ENCODE data around the gene BAIAP2. TPM values are rescaled to one million over a fixed set of nuclear protein-coding genes. Genes with fewer than 3 reads are reported as not detected.

BAIAP2 gene
- total RNA-seq, 1 donor from 2014 or later: 80.3 TPM

DNA sequence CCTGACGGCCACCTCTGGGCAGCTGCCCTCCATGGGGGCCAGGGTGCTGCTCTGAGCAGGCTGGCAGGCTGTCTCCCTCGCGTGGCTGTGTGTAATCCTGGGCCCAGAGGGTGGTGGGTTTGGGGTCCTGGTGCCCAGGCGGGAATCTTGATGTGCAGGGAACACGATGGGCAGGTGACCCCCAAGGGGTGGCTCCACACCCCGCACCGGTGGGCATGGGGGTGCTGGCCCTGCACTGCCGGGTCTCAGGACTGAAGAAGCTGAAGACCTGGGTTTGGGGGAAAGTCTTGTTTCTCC lies 34.7 kb upstream of the BAIAP2 start:
- TF ChIP-seq, protein P1, sequence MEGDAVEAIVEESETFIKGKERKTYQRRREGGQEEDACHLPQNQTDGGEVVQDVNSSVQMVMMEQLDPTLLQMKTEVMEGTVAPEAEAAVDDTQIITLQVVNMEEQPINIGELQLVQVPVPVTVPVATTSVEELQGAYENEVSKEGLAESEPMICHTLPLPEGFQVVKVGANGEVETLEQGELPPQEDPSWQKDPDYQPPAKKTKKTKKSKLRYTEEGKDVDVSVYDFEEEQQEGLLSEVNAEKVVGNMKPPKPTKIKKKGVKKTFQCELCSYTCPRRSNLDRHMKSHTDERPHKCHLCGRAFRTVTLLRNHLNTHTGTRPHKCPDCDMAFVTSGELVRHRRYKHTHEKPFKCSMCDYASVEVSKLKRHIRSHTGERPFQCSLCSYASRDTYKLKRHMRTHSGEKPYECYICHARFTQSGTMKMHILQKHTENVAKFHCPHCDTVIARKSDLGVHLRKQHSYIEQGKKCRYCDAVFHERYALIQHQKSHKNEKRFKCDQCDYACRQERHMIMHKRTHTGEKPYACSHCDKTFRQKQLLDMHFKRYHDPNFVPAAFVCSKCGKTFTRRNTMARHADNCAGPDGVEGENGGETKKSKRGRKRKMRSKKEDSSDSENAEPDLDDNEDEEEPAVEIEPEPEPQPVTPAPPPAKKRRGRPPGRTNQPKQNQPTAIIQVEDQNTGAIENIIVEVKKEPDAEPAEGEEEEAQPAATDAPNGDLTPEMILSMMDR (IDR thresholded peaks at IDR 0.05; ENCODE audit: insufficient read depth, low read length, poor library complexity, severe bottlenecking): no peak
- no peak for DNase-seq (ENCODE audit: low read depth)
- Histone ChIP-seq H3K27me3 (ENCODE audit: control insufficient read depth, insufficient read depth, low read length) (peaks cover 26% of the 10 kb centered on the region), H3K4me3 (ENCODE audit: low read depth, low read length) (no peak overlapping the region), H3K36me3 (ENCODE audit: control insufficient read depth, insufficient read depth, low read length) (peaks cover 2% of the 10 kb centered on the region)

DNA sequence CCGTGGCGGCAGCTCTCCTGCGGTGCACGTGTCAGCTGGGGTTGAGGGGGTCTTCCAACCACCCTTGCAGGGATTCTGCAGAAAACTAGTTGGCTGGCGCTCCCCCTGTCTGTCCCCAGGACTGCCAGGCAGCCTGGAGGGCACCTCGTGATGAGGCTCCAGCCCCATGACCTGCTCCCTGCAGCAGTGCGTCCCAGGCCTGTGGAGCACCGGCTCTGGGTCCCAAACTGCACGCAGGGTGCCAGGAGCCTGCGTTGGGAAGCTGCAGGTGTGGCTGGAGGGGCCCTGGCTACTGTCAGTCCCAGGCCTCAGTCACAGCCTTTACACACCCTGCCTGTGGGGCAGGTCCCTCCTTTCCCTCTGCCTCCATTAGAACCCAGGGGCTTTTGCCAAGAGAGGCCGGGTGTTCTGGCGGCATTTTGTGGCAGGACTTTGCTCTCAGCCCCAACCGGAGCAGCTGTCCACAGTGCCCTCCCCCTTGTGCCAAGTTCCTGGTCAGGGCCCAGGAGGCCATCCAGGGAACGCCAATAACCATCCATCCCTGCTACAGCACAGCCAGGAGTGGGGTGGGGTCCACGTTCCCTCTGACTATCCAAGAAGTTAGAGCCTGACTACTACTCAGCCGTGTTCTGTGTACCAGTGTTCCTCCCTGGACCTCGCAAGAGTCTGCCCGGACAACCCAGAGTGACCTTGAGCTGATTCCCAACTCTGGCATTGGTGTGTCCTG lies 34.2 kb upstream of the BAIAP2 start:
- TF ChIP-seq, protein P1 (IDR thresholded peaks at IDR 0.05; ENCODE audit: insufficient read depth, low read length, poor library complexity, severe bottlenecking): no peak
- Histone ChIP-seq H3K27me3 (ENCODE audit: control insufficient read depth, insufficient read depth, low read length) (peaks cover 26% of the 10 kb centered on the region), H3K36me3 (ENCODE audit: control insufficient read depth, insufficient read depth, low read length) (no peaks in the 10 kb centered on the region), H3K4me3 (ENCODE audit: low read depth, low read length) (no peak overlapping the region)
- no peak for DNase-seq (ENCODE audit: low read depth)

DNA sequence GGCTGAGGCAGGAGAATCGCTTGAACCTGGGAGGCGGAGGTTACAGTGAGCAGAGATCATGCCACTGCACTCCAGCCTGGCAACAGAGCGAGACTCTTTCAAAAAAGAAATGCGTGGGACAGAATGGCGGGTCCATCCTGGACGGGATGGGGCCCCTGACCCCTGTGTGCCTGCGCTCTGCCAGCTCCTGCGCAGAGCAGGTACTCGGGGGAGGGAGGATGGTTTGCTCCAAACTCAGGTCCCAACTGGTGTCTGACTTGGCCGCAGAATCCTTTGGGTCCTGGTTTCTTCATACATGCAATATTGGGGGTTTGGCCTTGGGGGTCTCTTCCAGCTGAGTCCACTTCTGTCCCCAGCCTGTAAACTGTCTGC lies 33.0 kb upstream of the BAIAP2 start:
- DNase-seq (ENCODE audit: low read depth): no peak
- Histone ChIP-seq H3K27me3 (ENCODE audit: control insufficient read depth, insufficient read depth, low read length) (peaks cover 32% of the 10 kb centered on the region), H3K36me3 (ENCODE audit: control insufficient read depth, insufficient read depth, low read length) (no peaks in the 10 kb centered on the region), H3K4me3 (ENCODE audit: low read depth, low read length) (no peak overlapping the region)
- TF ChIP-seq, protein P1 (IDR thresholded peaks at IDR 0.05; ENCODE audit: insufficient read depth, low read length, poor library complexity, severe bottlenecking): no peak

DNA sequence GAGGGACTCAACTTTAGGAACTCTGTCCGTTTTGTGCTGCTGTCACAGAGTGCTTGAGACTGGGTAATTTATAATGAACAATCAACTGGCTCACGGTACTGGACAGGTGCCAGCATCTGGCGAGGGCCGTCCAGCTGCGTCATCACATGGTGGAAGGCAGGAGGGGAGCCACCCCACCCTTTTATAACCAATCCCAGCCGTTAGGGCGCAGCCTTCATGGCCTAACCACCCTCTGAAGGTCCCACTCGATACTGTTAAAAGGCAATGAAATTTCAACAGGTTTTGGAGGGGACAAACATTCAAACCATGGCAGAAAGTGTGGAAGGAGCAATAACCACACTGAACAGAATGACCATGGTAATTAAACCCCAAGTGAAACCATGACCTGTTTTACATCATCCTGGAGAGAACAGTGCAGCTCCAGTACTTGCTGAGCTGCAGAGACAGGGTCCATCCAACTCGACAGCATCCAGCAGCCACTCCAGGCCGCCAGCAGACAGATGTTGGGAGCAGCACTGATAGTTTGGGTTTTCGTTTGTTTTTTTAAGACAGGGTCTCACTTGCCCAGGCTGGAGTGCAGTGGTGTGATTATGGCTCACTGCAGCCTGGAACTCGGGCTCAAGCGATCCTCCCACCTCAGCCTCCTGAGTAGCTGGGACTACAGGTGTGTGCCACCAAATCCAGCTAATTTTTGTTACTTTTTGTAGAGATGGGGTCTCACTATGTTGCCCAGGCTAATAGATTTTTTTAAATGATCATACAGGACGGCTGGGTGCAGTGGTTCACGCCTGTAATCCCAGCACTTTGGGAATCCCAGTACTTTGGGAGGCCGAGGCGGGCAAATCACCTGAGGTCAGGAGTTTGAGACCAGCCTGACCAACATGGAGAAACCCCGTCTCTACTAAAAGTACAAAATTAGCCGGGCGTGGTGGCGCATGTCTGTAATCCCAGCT lies 32.3 kb upstream of the BAIAP2 start:
- H3K4me3 ChIP-seq (ENCODE audit: low read depth, low read length): no peak overlapping the region
- no peak for DNase-seq (ENCODE audit: low read depth)
- TF ChIP-seq, protein P1 (IDR thresholded peaks at IDR 0.05; ENCODE audit: insufficient read depth, low read length, poor library complexity, severe bottlenecking): no peak
- no peaks in the 10 kb centered on the region for H3K36me3 ChIP-seq (ENCODE audit: control insufficient read depth, insufficient read depth, low read length)
- H3K27me3 ChIP-seq (ENCODE audit: control insufficient read depth, insufficient read depth, low read length): peaks cover 32% of the 10 kb centered on the region

DNA sequence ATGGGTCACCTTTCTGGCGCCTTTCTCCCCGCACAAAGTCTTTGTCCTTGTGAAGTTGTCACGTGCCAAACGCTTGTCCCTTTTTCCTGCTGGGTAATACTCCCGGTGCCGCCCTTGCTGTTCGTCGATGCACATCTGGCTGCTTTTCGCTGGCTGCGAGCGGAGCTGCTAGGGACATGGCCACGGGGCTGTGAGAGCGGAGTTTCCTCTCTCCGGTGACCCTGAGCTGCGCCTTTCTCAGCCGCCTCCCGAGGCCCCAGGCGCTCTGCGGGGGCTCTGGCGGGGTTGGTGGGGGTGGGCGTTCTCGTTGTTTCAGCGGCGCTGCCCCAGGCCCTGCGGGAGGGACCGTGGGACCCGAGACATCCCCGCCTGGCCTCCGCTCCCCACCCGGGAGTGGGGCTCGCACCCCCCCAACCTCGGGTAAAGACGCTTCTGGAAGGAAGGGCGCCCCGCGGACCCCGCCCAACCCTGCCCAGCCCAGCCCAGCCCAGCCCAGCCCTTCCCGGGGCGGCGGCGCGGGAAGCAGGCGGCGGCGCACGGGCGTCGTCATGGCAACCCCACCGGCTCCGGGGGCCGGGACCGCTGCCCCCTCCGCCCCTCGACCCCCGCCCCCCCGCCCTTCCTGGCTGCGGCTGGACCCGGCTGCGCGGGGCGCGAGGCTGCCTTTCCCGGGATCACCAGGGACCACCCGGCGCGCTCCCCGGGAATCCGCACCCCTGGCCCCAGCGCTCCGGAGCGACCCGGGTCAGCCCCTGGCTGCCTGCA lies 31.1 kb upstream of the BAIAP2 start:
- H3K4me3 ChIP-seq (ENCODE audit: low read depth, low read length): no peak overlapping the region
- DNase-seq (ENCODE audit: low read depth): no peak
- H3K36me3 ChIP-seq (ENCODE audit: control insufficient read depth, insufficient read depth, low read length): no peaks in the 10 kb centered on the region
- TF ChIP-seq, protein P1 (IDR thresholded peaks at IDR 0.05; ENCODE audit: insufficient read depth, low read length, poor library complexity, severe bottlenecking): no peak
- peaks cover 35% of the 10 kb centered on the region for H3K27me3 ChIP-seq (ENCODE audit: control insufficient read depth, insufficient read depth, low read length)
